ENCODE measurements around the gene MS4A5.

Gene MS4A5

DNA sequence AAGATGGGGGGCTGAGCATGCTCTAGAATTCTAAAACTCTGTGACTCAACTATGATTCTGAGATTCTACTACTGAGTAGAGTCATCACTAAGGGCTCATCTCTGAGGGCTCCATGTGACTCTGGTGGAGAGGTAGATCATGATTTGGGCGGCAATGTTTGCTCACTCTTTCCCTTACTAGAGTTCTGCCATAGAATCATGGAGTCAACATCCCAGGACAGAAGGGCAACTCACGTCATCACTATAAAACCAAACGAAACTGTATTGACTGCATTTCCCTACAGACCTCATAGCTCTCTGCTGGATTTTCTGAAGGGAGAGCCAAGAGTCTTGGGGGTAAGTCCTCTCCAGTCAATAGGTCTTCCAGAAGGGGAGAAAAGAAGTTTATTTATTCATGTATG, 33.0 kb upstream of the MS4A5 start, which contains the start of gene MS4A14:
TSS of gene MS4A14 (plus strand) at position 78 of the 400 bp plus-strand sequence. CDS start at position 198, 120 bp downstream.
- in situ Hi-C loops (cut with MboI; ENCODE audit: low pct_unique_long_range_greater_than_20kb, low sequenced_read_pairs, unreplicated experiment): no loop called here
- TF ChIP-seq, protein P1, sequence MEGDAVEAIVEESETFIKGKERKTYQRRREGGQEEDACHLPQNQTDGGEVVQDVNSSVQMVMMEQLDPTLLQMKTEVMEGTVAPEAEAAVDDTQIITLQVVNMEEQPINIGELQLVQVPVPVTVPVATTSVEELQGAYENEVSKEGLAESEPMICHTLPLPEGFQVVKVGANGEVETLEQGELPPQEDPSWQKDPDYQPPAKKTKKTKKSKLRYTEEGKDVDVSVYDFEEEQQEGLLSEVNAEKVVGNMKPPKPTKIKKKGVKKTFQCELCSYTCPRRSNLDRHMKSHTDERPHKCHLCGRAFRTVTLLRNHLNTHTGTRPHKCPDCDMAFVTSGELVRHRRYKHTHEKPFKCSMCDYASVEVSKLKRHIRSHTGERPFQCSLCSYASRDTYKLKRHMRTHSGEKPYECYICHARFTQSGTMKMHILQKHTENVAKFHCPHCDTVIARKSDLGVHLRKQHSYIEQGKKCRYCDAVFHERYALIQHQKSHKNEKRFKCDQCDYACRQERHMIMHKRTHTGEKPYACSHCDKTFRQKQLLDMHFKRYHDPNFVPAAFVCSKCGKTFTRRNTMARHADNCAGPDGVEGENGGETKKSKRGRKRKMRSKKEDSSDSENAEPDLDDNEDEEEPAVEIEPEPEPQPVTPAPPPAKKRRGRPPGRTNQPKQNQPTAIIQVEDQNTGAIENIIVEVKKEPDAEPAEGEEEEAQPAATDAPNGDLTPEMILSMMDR (IDR thresholded peaks at IDR 0.05; ENCODE audit: extremely low read depth, insufficient read depth, missing control alignments): no peak
- no peak for DNase-seq (ENCODE audit: low spot score)

DNA sequence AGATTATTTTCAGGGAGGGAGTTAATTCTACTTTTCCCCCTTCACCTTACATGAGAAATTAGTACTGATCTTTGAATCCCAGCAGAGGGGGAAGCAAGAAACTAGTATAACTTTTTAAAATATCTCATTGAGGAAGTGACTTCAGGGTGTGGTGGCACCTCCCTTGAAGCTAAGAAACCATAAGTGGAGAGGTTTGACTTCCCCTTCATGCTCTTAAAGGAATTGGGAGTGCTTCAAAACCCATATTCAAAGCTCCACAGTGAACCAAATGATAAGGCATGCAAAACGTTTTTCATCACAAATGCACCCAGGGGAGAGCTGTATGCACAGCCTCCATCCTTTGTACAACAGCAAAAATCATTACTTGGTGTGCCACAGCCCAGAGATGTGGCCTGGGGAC, 32.6 kb upstream of the MS4A5 start:
- TF ChIP-seq, protein P1 (IDR thresholded peaks at IDR 0.05; ENCODE audit: extremely low read depth, insufficient read depth, missing control alignments): no peak
- in situ Hi-C loops (cut with MboI; ENCODE audit: low pct_unique_long_range_greater_than_20kb, low sequenced_read_pairs, unreplicated experiment): no loop called here
- DNase-seq (ENCODE audit: low spot score): peak; percentile 17

DNA sequence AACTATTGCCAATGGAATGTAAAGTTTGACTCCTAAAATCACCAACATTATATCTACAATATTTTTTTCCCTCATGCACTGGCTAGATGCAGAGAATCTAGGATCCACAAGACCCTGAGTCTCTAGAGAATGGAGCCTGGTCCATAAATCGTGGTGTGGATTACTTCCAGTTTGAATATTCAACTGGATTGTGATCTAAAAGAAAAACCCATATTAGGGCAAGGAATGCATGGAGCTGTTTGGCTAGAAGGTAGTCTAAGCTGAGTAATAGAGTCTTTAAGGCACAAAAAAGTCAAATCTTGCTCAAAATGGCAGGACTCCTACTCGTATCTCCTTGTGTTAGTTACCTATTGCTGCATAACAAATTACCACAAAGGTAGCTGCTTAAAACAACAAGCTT, 9.4 kb upstream of the MS4A5 start:
- no peak for DNase-seq (ENCODE audit: low spot score)
- TF ChIP-seq, protein P1 (IDR thresholded peaks at IDR 0.05; ENCODE audit: extremely low read depth, insufficient read depth, missing control alignments): no peak

DNA sequence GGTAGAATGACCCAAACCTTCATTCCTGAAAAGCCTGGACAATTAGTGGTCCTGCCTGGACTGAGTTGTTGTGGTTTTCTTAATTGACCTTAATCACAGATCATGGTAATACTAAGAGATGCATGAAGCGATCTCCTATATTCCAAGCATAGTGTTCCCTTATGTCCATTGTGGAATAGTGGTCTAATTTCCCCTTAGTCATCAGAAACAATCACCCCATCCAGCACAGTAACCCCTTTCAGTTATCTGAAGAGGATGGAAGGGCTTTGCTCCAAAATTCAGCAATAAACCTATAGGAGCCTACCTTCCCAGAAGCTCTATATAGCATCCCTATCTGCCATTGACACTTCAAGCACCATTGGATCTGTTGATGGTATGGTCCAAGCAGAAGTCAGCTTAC, 6.8 kb upstream of the MS4A5 start:
- TF ChIP-seq, protein P1 (IDR thresholded peaks at IDR 0.05; ENCODE audit: extremely low read depth, insufficient read depth, missing control alignments): no peak
- DNase-seq (ENCODE audit: low spot score): no peak
- in situ Hi-C loops (cut with MboI; ENCODE audit: low pct_unique_long_range_greater_than_20kb, low sequenced_read_pairs, unreplicated experiment): no loop called here

More for the DNA sequence above, 9.4 kb upstream of the MS4A5 start:
- in situ Hi-C loops (cut with MboI; ENCODE audit: low pct_unique_long_range_greater_than_20kb, low sequenced_read_pairs, unreplicated experiment): no loop called here

DNA sequence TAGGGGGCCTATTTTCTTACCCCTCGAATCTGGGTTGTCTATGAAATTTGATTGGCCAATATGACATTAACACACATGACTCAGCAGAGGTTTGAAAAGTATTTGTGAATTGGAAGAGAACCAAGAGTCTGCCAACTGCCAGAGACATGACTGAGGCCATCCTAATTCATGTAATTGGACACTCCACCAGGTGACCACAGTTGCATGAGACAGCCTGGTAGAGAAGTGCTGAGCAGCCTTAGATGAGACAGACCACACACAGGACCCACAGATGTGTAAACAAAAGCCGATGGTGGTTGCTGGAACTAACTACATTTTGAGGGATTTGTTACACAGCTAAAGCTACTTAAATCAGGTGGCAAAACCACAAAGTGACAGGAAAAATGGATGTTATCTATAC, 855 bp upstream of the MS4A5 start:
- TF ChIP-seq, protein P1 (IDR thresholded peaks at IDR 0.05; ENCODE audit: extremely low read depth, insufficient read depth, missing control alignments): no peak
- in situ Hi-C loops (cut with MboI; ENCODE audit: low pct_unique_long_range_greater_than_20kb, low sequenced_read_pairs, unreplicated experiment): no loop called here
- no peak for DNase-seq (ENCODE audit: low spot score)

DNA sequence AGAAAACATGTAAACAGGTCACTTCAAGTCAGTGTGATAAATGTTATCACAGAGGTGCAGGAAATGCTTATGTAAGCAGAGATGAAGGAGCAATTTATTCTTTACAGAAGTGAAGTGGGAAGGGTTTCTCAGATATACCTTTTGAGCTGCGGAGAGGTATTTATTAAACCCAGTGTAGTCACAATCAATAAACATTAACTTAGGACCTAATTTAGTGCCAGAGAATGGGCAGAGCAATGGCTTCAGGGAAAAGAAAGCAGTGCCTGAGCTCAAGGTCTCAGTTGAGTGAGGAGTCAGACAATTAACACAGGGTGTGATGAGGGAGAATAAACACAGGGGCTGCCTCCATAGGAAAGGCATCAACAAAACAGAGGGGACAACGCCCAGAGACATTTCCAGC, 1.9 kb downstream of the MS4A5 start:
- TF ChIP-seq, protein P1 (IDR thresholded peaks at IDR 0.05; ENCODE audit: extremely low read depth, insufficient read depth, missing control alignments): no peak
- in situ Hi-C loops (cut with MboI; ENCODE audit: low pct_unique_long_range_greater_than_20kb, low sequenced_read_pairs, unreplicated experiment): no loop called here
- DNase-seq (ENCODE audit: low spot score): no peak

DNA sequence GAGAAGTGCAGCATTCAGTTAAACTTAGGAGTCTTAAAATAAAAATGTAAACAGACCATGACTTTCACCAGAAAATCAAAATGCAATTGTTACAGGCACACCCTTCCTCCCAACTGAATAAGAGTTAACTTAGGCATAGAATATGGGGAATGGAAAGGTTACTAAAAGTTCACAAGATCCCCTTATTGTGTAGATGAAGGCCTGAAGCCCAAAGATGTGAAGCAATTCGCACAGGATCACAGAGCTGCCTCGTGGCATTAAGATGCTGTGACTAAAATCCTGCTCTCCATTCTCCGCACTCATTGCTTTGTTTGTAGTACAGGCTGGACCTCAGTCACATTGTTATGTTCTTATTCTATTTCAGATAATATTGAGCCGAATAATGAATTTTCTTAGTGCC, 4.0 kb downstream of the MS4A5 start:
- no peak for DNase-seq (ENCODE audit: low spot score)
- in situ Hi-C loops (cut with MboI; ENCODE audit: low pct_unique_long_range_greater_than_20kb, low sequenced_read_pairs, unreplicated experiment): no loop called here
- TF ChIP-seq, protein P1 (IDR thresholded peaks at IDR 0.05; ENCODE audit: extremely low read depth, insufficient read depth, missing control alignments): no peak

All from GM13977 (cell line).